ENCODE data around the gene SPRYD3. TPM values are rescaled to one million over a fixed set of nuclear protein-coding genes. Genes with fewer than 3 reads are reported as not detected.
"Not testable (repeated sequence)": the region's sequence is repeated elsewhere in the genome, so short reads cannot be mapped to it uniquely, and the experiment has no call there.

SPRYD3 gene
- total RNA-seq, 4 donors from 2014 or later: 27.8 to 38.7 (median 34.8) TPM

DNA sequence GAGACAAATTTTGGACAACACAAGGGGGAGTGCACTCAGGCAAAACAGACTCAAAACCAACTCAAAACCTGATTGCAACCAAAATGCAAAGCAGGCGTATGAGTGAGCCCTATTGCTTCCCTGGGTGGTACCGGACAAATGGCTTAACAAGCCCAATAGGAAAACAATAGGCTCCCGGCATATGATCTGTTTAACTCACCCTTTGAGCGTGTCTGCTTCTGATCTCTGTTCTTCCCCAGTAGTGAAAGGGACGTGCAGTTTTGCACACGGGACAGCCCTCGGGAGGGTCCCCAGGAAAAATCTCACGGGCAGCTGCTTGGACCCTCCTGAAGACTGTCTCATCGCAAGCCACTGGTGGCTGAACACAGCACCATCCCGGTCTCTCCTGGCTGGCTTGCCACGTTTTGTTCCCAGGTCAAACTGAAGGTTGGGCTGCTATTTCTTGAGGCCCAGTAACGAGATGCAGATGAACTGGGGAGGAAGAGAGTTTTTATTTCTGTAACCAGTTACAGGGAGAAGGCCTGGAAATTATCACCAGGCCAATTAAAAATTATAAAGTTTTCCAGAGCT lies 34.0 kb upstream of the SPRYD3 start:
- Histone ChIP-seq H3K27me3 (no peaks in the 10 kb centered on the region), H3K4me1 (no peaks in the 10 kb centered on the region), H3K36me3 (no peaks in the 10 kb centered on the region), H3K9me3 (no peaks in the 10 kb centered on the region), H3K4me3 (no peak overlapping the region), H3K27ac (no peak overlapping the region)
- TF ChIP-seq CTCF (IDR thresholded peaks at IDR 0.05): no peak
- no peak for TF ChIP-seq POLR2A (IDR thresholded peaks at IDR 0.05)
- no peak for DNase-seq

GRCh38 chr12:53112431-53112830 lies 33.2 kb upstream of the SPRYD3 start:
- not testable (repeated sequence) for H3K27me3 ChIP-seq, H3K27ac ChIP-seq, H3K9me3 ChIP-seq, DNase-seq, H3K4me3 ChIP-seq, H3K36me3 ChIP-seq, H3K4me1 ChIP-seq

GRCh38 chr12:53107122-53107521 lies 27.9 kb upstream of the SPRYD3 start:
- no peak for DNase-seq
- Histone ChIP-seq H3K4me3 (no peak overlapping the region), H3K4me1 (peaks cover 5 to 18% (median 10%) of the 10 kb centered on the region in 4 donors), H3K27ac (no peak overlapping the region), H3K9me3 (no peaks in the 10 kb centered on the region), H3K27me3 (no peaks in the 10 kb centered on the region), H3K36me3 (no peaks in the 10 kb centered on the region)
- TF ChIP-seq CTCF (IDR thresholded peaks at IDR 0.05) (no peak), POLR2A (IDR thresholded peaks at IDR 0.05) (no peak)

DNA sequence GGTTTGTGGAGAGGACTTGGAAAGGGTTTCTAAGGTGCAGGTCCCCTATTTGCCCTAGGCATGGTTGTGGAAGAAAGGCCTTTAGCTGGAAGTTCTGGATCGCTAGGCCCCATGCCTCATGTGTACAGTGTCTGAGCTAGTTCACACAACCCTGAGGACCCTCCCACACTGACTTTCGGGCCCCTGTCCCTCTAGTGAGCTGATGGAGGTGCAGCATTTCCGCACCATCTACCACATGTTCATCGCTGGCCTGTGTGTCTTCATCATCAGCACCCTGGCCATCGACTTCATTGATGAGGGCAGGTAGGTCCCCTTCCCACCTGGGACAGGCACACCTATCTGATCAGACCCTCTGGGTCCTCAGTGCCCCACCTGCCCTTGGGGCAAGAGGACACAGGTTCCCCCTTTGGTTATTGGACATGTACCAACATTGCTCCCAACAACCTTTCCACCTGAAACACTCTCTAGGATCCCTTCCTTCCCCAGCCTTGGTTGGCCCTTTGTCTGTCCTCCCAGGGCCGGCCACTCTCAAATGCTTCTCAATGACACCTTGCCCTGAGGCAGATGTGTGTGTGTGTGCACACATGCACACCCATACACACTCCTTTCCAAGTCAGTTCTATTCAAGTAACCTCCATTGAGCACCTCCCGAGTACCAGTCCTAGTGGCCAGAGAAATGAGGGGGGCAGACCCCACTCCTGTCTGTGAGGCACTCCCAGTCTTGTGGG lies 26.7 kb upstream of the SPRYD3 start:
- Histone ChIP-seq H3K36me3 (no peaks in the 10 kb centered on the region), H3K27ac (no peak overlapping the region), H3K27me3 (no peaks in the 10 kb centered on the region), H3K4me3 (no peak overlapping the region), H3K4me1 (peaks cover 5 to 18% (median 11%) of the 10 kb centered on the region in 4 donors), H3K9me3 (no peaks in the 10 kb centered on the region)
- no peak for TF ChIP-seq POLR2A (IDR thresholded peaks at IDR 0.05)
- no peak for TF ChIP-seq CTCF (IDR thresholded peaks at IDR 0.05)
- no peak for DNase-seq

DNA sequence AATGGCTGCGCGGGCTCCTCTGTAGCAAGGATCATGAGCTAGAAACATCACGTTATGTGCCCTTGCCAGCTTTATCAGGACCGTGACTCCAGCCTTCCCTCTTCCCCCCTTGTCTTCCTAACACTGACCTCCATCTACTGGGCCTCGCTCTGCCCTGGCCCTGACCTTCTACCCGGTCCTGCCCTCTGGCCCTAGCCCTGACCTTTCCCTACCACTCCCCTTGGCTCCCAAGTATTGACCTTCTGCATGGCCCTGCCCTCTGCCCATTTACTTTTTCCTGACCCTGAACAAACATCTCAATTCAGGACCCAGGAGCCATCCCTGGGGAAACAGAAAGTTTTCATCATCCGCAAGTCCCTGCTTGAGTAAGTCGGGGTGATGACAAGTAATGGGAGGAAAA lies 26.1 kb upstream of the SPRYD3 start:
- H3K36me3 ChIP-seq: no peaks in the 10 kb centered on the region
- H3K27me3 ChIP-seq: no peaks in the 10 kb centered on the region
- H3K9me3 ChIP-seq: no peaks in the 10 kb centered on the region
- H3K4me1 ChIP-seq: peaks cover 5 to 18% (median 11%) of the 10 kb centered on the region in 4 donors
- H3K27ac ChIP-seq: no peak overlapping the region
- H3K4me3 ChIP-seq: no peak overlapping the region
- TF ChIP-seq CTCF (IDR thresholded peaks at IDR 0.05): no peak
- TF ChIP-seq POLR2A (IDR thresholded peaks at IDR 0.05): no peak
- DNase-seq: no peak

GRCh38 chr12:53103860-53104305 lies 24.7 kb upstream of the SPRYD3 start:
- Histone ChIP-seq H3K4me1 (peaks cover 5 to 22% (median 13%) of the 10 kb centered on the region in 4 donors), H3K27me3 (no peaks in the 10 kb centered on the region), H3K36me3 (no peaks in the 10 kb centered on the region), H3K27ac (peak overlapping the region; percentile 55 to 84 (median 76)), H3K9me3 (no peaks in the 10 kb centered on the region), H3K4me3 (peak overlapping the region in 2 of 4 donors; percentile 7 to 10)
- peak in 2 of 3 donors; percentile 67 to 73 for DNase-seq
- TF ChIP-seq POLR2A (IDR thresholded peaks at IDR 0.05) (no peak), CTCF (IDR thresholded peaks at IDR 0.05) (no peak)

Measured in Peyer's patch (tissue), 4 donors.